GM20000 (cell line): Measurements from ENCODE around the gene RUNX1.

Experiments used
- DNase-seq: peaks from one replicate; pipeline ENCODE4 v3.0.0; 2012; ENCODE audit warnings: low spot score
- CTCF ChIP-seq: IDR thresholded peaks from 2 replicates; pipeline ENCODE4 v1.5.1; 2012; ENCODE audit warnings: mild to moderate bottlenecking, control low read depth; ENCODE audit errors: extremely low read depth, missing control alignments

The RUNX1 gene

GRCh38 chr21:35006771-35007170, 42.3 kb downstream of the RUNX1 start:
- no peak for DNase-seq
- TF ChIP-seq CTCF = no peak

GRCh38 chr21:35006248-35006647, 42.9 kb downstream of the RUNX1 start:
- no peak for DNase-seq
- no peak for TF ChIP-seq CTCF

DNA sequence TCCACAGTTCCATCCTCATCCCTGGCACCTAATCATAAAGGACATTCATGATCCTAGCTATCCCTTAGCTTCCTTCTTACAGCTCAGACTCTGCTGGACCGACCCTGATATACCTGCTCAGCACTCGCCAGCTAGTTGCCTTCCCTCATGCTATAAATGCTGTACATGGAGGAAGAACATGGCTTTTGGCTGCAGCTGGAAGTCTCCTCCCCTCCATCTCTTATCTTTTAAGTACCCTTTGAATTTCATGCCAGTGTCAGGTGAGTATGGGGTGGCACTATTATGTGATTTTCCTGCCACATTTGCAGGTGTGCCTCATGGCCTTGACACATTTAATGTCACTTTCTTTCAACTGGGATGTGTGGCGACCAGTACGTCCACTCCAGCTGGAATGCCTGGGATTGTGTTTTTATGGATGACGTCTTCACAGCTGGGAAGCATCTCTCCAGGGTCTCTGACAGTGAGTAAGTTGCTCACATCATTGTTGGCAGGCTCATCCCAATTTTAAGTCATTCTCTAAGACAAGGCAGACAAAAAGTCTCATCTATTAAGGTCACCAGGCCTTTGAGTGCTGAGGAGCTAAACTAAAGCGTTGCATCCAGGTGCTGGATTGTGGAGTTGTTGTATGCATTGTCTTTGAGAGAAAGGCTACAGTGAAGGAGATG, 43.4 kb downstream of the RUNX1 start:
- TF ChIP-seq CTCF = no peak

GRCh38 chr21:35005077-35005476, 44.0 kb downstream of the RUNX1 start:
- TF ChIP-seq CTCF = no peak
- DNase-seq = no peak

More for the DNA sequence above, 43.4 kb downstream of the RUNX1 start:
- no peak for DNase-seq

- no peak for DNase-seq
- TF ChIP-seq CTCF = no peak
These were observed 44.8 kb downstream of the RUNX1 start for GRCh38 chr21:35004314-35004713.

DNA sequence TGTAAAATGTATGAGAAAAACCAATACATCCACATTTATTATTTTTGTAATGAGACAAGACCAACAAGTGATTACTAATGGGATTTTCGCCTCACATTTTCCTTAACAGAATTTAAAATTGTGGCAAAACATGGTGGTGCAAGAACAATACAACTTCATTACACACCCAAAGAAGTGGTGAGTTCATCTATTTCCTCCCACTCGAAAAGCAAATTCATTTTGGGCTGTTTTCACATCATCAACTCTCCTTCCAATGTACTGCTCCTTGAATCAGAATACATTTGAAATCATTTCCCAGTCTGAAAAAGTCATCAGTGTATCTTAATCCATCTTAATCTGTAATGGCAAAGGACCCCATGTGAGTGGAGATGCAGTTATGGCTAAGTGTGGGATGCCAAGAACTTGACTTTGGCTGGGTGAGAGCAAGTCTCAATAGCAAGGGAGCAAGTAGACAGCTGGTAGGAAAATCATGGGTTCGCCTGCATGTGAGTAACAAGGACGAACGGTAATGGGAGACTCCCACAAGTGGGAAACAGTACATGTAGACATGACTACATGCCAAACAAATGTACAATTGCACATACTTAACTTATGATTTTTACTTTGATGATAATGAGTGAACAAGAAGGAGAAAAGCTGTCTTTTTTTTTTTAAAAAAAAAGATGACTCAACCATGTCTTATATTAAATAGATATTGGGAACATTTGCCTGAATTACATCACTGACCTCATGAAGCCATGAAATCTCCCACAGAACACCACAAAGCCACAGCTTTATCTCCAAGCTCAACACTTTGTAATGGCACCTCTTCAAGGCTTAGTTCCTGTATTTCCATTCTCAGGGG, 46.0 kb downstream of the RUNX1 start:
- no peak for TF ChIP-seq CTCF
- DNase-seq = no peak

GRCh38 chr21:34999397-34999941, 49.6 kb downstream of the RUNX1 start:
- TF ChIP-seq CTCF = no peak

More at GRCh38 chr21:34999397-34999941, 49.6 kb downstream of the RUNX1 start:
- no peak for DNase-seq
